Smooth muscle cell (in vitro differentiated cells): ENCODE measurements around the gene MYRF. TPM values are rescaled to one million over a fixed set of nuclear protein-coding genes. Genes with fewer than 3 reads are reported as not detected.

Source experiments
- DNase-seq: peaks from one replicate; lab custom pipeline; 2025; ENCODE audit not compliant: unreplicated experiment; lab: John Stamatoyannopoulos, UW
- H2AFZ ChIP-seq: fragments of 200-600 bp; sonication (generic); 2 replicates; pipeline ENCODE4 v1.6.0; 2016; ENCODE audit warnings: antibody characterized with exemption, low read depth, mild to moderate bottlenecking
- H3F3A ChIP-seq: fragments of 200-600 bp; sonication (generic); 2 replicates; pipeline ENCODE4 v1.6.0; 2017; ENCODE audit warnings: antibody characterized with exemption, low read depth
- H3K27ac ChIP-seq: fragments of 200-600 bp; sonication (generic); 2 replicates; pipeline ENCODE4 v1.5.1; 2016; ENCODE audit warnings: low read depth, mild to moderate bottlenecking
- H3K27me3 ChIP-seq: fragments of 200-600 bp; sonication (generic); 2 replicates; pipeline ENCODE4 v1.6.1; 2016; ENCODE audit warnings: low read depth, mild to moderate bottlenecking
- H3K36me3 ChIP-seq: fragments of 200-600 bp; sonication (generic); 2 replicates; pipeline ENCODE4 v1.5.1; 2016; ENCODE audit warnings: low read depth
- H3K4me1 ChIP-seq: fragments of 200-600 bp; sonication (generic); 2 replicates; pipeline ENCODE4 v1.5.1; 2016; ENCODE audit warnings: low read depth
- H3K4me2 ChIP-seq: fragments of 200-600 bp; sonication (generic); 2 replicates; pipeline ENCODE4 v1.6.0; 2016; ENCODE audit warnings: mild to moderate bottlenecking
- H3K4me3 ChIP-seq: fragments of 200-600 bp; sonication (generic); 2 replicates; pipeline ENCODE4 v1.5.1; 2016; ENCODE audit warnings: mild to moderate bottlenecking
- H3K79me2 ChIP-seq: fragments of 200-600 bp; sonication (generic); 2 replicates; pipeline ENCODE4 v1.6.0; 2016; ENCODE audit warnings: low read depth, mild to moderate bottlenecking
- H3K9ac ChIP-seq: fragments of 200-600 bp; sonication (generic); 2 replicates; pipeline ENCODE4 v1.6.0; 2016; ENCODE audit warnings: low read depth
- H3K9me3 ChIP-seq: fragments of 200-600 bp; sonication (generic); replicated peaks from 2 replicates; pipeline ENCODE4 v1.5.1; 2016; ENCODE audit warnings: low read depth
- H4K20me1 ChIP-seq: fragments of 200-600 bp; sonication (generic); 2 replicates; pipeline ENCODE4 v1.6.0; 2016; ENCODE audit warnings: low read depth
- whole genome bisulfite sequencing: methylation state at CpG from one replicate; pipeline ENCODE4 v1.1.7; 2016; ENCODE audit warnings: low lambda C conversion rate; 5-methylcytosine and 5-hydroxymethylcytosine counted together
- polyA plus RNA-seq: library from polyadenylated mRNA; unstranded; fragments of >200 nt; fragmentation: Nextera tagmentation; extraction: Ambion mirVana; gene quantifications from 2 replicates; pipeline ENCODE4 v1.2.1, GENCODE V29; 2016
- total RNA-seq: library from RNA; depleted of rRNA; stranded (reverse); fragments of >200 nt; gene quantifications from 2 replicates; pipeline ENCODE4 v1.2.3, GENCODE V29; 2014
- TF ChIP-seq, protein P1 (sequence below): fragments of 200-600 bp; sonication (generic); IDR thresholded peaks from 2 replicates; pipeline ENCODE4 v1.5.1; 2017; ENCODE audit warnings: borderline replicate concordance, mild to moderate bottlenecking, antibody characterized with exemption; ENCODE audit not compliant: insufficient read depth, poor library complexity, severe bottlenecking

The MYRF gene
- total and polyA plus RNA-seq, 2 experiments from 2014 or later = 11.1 to 13.7 TPM

DNA sequence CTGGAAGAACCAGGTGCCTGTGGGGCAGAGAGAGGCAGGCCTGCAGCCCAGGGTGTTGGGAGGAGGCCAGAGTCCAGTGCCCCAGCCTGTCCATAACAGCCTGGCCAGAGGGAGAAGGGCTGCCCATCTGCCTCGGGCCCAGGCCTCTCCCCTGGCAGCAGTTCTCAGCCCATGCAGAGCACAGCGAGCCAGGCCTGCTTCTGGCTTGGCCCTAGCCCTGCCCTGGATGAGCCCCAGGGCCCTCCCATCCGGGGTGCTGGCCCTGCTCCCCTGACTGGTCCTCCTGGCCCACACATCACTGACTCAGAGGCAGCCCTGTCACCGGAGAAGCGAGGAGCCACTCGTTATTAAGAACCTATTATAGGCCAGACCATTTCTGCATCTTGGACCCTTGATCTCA, 19.7 kb upstream of the MYRF start:
- H3K79me2 ChIP-seq = no peaks in the 10 kb centered on the region
- no peak overlapping the region for H2AFZ ChIP-seq
- WGBS = 82% methylated on average over 5 of the region's 6 CpGs
- no peak overlapping the region for H3K4me2 ChIP-seq
- H3K27me3 ChIP-seq = no peaks in the 10 kb centered on the region
- H3K9ac ChIP-seq = no peak overlapping the region
- H3K36me3 ChIP-seq = no peaks in the 10 kb centered on the region
- DNase-seq = no peak
- H3K4me3 ChIP-seq = no peak overlapping the region
- H3F3A ChIP-seq = no peaks in the 10 kb centered on the region
- H3K27ac ChIP-seq = no peak overlapping the region
- H4K20me1 ChIP-seq = no peaks in the 10 kb centered on the region
- no peaks in the 10 kb centered on the region for H3K9me3 ChIP-seq
- no peaks in the 10 kb centered on the region for H3K4me1 ChIP-seq
- TF ChIP-seq, protein P1, sequence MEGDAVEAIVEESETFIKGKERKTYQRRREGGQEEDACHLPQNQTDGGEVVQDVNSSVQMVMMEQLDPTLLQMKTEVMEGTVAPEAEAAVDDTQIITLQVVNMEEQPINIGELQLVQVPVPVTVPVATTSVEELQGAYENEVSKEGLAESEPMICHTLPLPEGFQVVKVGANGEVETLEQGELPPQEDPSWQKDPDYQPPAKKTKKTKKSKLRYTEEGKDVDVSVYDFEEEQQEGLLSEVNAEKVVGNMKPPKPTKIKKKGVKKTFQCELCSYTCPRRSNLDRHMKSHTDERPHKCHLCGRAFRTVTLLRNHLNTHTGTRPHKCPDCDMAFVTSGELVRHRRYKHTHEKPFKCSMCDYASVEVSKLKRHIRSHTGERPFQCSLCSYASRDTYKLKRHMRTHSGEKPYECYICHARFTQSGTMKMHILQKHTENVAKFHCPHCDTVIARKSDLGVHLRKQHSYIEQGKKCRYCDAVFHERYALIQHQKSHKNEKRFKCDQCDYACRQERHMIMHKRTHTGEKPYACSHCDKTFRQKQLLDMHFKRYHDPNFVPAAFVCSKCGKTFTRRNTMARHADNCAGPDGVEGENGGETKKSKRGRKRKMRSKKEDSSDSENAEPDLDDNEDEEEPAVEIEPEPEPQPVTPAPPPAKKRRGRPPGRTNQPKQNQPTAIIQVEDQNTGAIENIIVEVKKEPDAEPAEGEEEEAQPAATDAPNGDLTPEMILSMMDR = no peak

- DNase-seq = peak; percentile 28
Measured at GRCh38 chr11:61733120-61733978, 19.1 kb upstream of the MYRF start.

DNA sequence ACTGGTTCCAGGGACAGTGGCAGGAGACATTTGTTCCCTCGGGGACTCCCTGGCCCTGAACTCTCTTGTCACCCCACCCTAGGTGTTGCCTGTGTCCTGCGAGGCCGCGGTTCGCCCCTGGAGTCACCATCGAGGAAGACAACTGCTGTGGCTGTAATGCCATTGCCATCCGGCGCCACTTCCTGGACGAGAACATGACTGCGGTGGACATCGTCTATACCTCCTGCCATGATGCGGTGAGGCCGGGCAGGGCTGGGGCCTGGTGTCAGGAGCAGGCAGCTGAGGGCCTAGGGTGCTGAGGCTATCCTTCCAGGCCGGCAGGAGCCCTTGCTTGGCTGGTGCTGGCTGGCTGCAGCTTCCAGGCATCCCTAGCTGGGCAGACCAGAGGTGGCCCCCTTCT, 17.7 kb upstream of the MYRF start:
- Histone ChIP-seq H2AFZ (no peak overlapping the region), H3F3A (no peaks in the 10 kb centered on the region), H4K20me1 (no peaks in the 10 kb centered on the region), H3K4me3 (no peak overlapping the region), H3K27me3 (no peaks in the 10 kb centered on the region), H3K9me3 (no peaks in the 10 kb centered on the region), H3K4me2 (no peak overlapping the region), H3K9ac (no peak overlapping the region), H3K79me2 (no peaks in the 10 kb centered on the region), H3K36me3 (no peaks in the 10 kb centered on the region), H3K4me1 (no peaks in the 10 kb centered on the region), H3K27ac (no peak overlapping the region)
- TF ChIP-seq, protein P1 = no peak
- no peak for DNase-seq
- 94% methylated on average over 14 of the region's 14 CpGs for WGBS

More at GRCh38 chr11:61733120-61733978, 19.1 kb upstream of the MYRF start:
- WGBS = 27% methylated on average over 13 of the region's 13 CpGs
- Histone ChIP-seq H4K20me1 (no peaks in the 10 kb centered on the region), H3K79me2 (no peaks in the 10 kb centered on the region), H3F3A (no peaks in the 10 kb centered on the region), H3K4me2 (no peak overlapping the region), H3K27ac (no peak overlapping the region), H3K9me3 (no peaks in the 10 kb centered on the region), H3K9ac (no peak overlapping the region), H3K36me3 (no peaks in the 10 kb centered on the region), H3K4me3 (no peak overlapping the region), H3K27me3 (no peaks in the 10 kb centered on the region), H2AFZ (no peak overlapping the region), H3K4me1 (no peaks in the 10 kb centered on the region)
- TF ChIP-seq, protein P1 = peak; percentile 99
